ENCODE measurements around the gene CTXN1.

DNA sequence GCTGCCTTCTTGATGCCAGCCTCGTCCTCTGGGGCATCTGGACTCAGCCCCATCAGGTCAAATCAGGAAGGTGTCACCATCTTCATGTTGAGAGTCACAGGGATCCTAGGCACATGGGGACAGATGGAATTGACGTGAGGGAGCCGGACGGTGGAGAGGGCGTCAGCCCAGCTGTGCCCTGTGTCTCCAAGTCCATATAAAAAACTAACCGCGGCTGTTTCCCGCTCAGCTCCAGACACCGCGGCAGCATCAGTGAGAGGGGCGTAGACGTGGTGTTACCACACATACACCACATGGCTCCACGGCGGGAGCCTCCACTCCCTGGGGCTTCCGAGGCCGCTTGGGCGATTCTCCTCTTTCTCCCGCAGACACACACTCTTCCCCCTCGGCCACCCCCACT, 46.1 kb downstream of the CTXN1 start:
- TF ChIP-seq POLR2AphosphoS5 (IDR thresholded peaks at IDR 0.05; ENCODE audit: low read depth, low read length) = no peak
- TF ChIP-seq YY1 (IDR thresholded peaks at IDR 0.05; ENCODE audit: low read depth) = no peak
- TF ChIP-seq, protein P1, sequence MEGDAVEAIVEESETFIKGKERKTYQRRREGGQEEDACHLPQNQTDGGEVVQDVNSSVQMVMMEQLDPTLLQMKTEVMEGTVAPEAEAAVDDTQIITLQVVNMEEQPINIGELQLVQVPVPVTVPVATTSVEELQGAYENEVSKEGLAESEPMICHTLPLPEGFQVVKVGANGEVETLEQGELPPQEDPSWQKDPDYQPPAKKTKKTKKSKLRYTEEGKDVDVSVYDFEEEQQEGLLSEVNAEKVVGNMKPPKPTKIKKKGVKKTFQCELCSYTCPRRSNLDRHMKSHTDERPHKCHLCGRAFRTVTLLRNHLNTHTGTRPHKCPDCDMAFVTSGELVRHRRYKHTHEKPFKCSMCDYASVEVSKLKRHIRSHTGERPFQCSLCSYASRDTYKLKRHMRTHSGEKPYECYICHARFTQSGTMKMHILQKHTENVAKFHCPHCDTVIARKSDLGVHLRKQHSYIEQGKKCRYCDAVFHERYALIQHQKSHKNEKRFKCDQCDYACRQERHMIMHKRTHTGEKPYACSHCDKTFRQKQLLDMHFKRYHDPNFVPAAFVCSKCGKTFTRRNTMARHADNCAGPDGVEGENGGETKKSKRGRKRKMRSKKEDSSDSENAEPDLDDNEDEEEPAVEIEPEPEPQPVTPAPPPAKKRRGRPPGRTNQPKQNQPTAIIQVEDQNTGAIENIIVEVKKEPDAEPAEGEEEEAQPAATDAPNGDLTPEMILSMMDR (IDR thresholded peaks at IDR 0.05) = no peak
- TF ChIP-seq SMC3 (IDR thresholded peaks at IDR 0.05; ENCODE audit: low read depth, low read length) = no peak
- no peak for TF ChIP-seq MXI1 (IDR thresholded peaks at IDR 0.05; ENCODE audit: low read depth, low read length)
- TF ChIP-seq NRF1 (IDR thresholded peaks at IDR 0.05; ENCODE audit: low read depth, low read length) = no peak
- no peak for TF ChIP-seq RCOR1 (IDR thresholded peaks at IDR 0.05; ENCODE audit: low read length)
- no peak for TF ChIP-seq EZH2phosphoT487 (IDR thresholded peaks at IDR 0.05; ENCODE audit: borderline replicate concordance, low read depth)
- TF ChIP-seq ZBTB33 (IDR thresholded peaks at IDR 0.05; ENCODE audit: borderline replicate concordance, low read depth) = no peak
- TF ChIP-seq, protein P2, sequence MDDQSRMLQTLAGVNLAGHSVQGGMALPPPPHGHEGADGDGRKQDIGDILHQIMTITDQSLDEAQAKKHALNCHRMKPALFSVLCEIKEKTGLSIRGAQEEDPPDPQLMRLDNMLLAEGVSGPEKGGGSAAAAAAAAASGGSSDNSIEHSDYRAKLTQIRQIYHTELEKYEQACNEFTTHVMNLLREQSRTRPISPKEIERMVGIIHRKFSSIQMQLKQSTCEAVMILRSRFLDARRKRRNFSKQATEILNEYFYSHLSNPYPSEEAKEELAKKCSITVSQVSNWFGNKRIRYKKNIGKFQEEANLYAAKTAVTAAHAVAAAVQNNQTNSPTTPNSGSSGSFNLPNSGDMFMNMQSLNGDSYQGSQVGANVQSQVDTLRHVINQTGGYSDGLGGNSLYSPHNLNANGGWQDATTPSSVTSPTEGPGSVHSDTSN (IDR thresholded peaks at IDR 0.05) = no peak
- TF ChIP-seq TAF1 (IDR thresholded peaks at IDR 0.05; ENCODE audit: borderline replicate concordance, low read depth, low read length) = no peak
- no peak for TF ChIP-seq USF1 (IDR thresholded peaks at IDR 0.05; ENCODE audit: borderline replicate concordance, low read depth)
- TF ChIP-seq RFX5 (IDR thresholded peaks at IDR 0.05; ENCODE audit: low read length) = no peak
- TF ChIP-seq SIN3A (IDR thresholded peaks at IDR 0.05; ENCODE audit: borderline replicate concordance, low read depth, low read length) = no peak

All from SK-N-SH (cell line).